HG03175 (cell line): Measurements from ENCODE around the gene ENTPD5.

Experiments
- ATAC-seq: cut with Tn5 transposase; IDR thresholded peaks from one replicate; pipeline ENCODE4 v1.9.1; 2021; ENCODE audit warnings: mild to moderate bottlenecking, moderate library complexity; ENCODE audit not compliant: unreplicated experiment

ENTPD5 gene, protein sequence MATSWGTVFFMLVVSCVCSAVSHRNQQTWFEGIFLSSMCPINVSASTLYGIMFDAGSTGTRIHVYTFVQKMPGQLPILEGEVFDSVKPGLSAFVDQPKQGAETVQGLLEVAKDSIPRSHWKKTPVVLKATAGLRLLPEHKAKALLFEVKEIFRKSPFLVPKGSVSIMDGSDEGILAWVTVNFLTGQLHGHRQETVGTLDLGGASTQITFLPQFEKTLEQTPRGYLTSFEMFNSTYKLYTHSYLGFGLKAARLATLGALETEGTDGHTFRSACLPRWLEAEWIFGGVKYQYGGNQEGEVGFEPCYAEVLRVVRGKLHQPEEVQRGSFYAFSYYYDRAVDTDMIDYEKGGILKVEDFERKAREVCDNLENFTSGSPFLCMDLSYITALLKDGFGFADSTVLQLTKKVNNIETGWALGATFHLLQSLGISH

DNA sequence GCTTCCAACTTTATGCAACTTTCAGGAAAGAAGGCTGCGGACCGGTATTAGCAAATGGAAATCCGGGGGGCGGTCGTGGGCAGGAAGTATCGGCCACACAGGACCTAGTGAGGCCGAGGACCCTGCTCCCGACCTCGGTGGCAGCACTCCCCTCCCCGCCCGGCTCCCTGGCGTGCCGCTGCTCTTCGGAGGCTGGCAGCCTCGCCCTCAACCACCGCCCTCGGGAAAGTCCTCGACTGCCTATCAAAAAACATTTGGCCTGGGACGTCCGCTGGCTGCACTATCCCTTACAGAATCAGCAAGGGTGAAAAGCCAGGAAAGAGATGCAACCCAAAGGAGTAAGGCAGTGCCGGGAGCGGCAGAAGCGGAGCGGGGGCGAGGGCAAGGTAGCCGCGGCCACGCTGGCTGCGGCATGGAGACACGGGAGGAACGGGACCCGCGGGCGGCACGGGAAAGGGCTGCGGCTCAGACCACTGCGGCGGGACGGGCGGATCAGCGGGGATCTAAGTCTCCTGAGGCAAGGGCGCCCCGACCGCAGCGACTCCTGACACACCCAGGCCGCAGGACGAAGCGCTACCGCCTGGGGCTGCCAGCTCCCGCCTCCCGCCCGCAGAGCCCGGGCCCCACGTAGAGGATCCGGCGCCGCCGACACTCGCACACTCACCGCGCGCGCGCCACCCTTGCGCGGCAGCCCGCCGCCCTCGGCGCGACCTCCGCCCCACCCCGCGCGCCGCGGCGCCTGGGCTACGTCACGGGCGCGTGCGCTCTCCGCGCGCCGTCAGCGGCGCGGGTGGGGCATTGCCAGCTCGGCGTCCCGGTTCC is at the start of gene ENTPD5, which contains the start of gene BBOF1:
ENTPD5 (minus strand) TSS at position 703 of the 822 bp plus-strand sequence. CDS start 31,186 bp downstream, outside the sequence.
BBOF1 (plus strand) TSS at position 764 of the 822 bp plus-strand sequence. CDS start 130 bp downstream, outside the sequence.
- peak; percentile 91 for ATAC-seq

- ATAC-seq: no peak
Observed at GRCh38 chr14:74065746-74066575, 46.9 kb upstream of the ENTPD5 start.

GRCh38 chr14:74064883-74065282 is 45.8 kb upstream of the ENTPD5 start:
- no peak for ATAC-seq

DNA sequence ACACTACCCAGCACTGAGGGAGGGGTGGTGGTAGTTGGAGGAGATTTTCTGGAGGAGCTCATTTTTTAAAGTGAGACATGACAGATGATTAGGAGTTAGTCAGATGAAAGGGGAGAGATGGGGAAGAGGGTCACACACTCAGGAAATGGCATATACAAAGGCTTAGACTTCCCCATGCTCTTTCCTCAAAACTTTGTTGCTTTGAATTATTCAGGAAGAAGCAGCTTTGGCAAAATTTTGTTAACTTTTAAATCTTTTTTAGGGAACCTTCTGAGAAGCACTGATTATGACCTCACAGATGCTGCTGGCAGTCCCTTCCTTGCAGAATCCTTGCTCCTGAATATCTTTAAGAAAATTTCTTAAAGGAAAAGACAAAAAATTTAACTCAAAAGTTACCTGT is 45.3 kb upstream of the ENTPD5 start:
- ATAC-seq: no peak

DNA sequence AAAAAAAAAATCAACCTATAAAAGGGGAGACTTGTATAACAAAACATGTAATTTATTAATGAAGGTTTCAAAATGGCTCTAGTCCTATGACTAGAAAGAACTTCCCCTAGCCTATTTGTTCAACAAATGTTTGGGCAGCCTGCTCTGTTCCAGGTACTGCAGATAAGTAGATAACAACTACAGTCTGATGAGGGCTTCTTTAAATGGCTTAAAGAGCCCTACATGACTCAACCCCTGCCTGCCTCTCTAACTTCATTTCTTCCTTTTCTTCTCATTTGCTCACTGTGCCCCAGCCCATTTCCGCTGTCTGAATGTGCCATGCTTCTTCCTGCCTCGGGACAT is 43.7 kb upstream of the ENTPD5 start:
- ATAC-seq: no peak

GRCh38 chr14:74049876-74050495 is 30.9 kb upstream of the ENTPD5 start:
- no peak for ATAC-seq

- no peak for ATAC-seq
Observed at GRCh38 chr14:74048281-74048680, 29.2 kb upstream of the ENTPD5 start.

GRCh38 chr14:74045522-74045921 is 26.4 kb upstream of the ENTPD5 start:
- no peak for ATAC-seq

DNA sequence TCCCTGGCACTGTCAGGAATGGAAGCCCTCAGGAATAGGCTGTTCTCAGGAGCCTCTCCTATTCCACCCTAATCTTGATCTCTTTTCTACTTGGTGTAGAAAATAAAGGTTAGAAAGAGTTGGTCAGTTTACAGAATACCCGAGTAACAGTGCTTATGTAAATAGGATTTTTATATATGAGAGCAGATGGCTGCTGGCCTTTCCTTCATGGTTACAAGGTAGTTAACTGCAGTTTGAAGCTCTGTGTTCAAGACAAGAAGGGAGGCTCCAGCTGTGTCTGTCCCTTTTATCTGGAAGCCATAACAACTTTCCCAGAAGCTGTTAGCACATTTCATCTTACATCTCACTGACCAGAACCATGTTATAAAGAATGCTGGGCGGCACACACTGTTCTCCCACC is 23.2 kb upstream of the ENTPD5 start:
- no peak for ATAC-seq

DNA sequence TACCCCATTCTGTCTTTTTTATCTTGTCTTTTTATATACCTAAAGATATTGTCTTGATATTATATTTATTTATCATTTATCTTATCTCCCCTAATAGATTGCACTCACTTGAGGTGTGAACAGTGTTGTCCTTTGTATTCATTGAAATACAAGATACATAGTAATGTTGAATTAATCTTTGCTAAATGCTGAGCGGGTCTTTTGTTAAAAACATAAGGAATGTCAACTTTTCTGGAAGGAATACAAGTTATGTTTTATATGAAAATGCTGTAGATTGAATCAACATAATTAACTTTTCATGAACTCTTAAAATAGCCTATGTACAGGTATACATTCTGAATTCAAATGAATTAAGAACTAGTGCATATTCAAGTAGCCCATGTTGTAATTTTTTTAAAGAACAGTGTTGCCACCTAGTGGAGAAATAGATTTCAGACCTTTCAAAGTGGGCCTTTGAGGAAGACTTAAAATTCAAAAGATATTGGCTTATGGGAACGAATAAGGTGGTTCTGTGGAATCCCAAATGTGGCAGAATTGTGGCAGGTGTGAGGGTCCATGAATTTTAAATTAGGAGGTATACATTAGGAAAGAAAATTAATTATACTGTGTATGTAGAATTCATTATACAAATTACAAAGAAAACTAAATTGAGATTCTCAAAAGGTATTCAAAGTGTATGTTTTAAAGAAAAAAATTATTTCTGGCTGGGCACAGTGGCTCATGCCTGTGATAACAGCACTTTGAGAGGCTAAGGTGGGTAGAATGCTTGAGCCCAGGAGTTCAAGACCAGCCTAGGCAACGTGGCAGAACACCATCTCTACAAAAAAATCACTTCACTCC is 19.2 kb upstream of the ENTPD5 start:
- ATAC-seq: no peak

DNA sequence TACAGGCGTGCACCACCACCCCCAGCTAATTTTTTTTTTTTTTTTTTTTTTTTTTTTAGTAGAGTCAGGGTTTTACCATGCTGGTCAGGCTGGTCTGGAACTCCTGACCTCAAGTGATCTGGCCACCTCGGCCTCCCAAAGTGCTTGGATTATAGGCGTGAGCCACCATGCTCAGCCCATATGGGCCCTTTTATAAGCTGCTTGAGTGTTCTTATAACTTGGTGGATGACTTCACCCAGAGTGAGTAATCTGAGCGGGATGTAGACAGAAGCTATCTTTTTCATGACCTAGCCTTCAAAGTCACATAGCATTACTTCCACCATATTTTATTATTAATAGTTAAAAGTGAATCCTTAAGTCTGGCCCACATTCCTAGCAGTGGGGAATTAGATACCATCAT is 16.5 kb upstream of the ENTPD5 start:
- ATAC-seq: no peak

DNA sequence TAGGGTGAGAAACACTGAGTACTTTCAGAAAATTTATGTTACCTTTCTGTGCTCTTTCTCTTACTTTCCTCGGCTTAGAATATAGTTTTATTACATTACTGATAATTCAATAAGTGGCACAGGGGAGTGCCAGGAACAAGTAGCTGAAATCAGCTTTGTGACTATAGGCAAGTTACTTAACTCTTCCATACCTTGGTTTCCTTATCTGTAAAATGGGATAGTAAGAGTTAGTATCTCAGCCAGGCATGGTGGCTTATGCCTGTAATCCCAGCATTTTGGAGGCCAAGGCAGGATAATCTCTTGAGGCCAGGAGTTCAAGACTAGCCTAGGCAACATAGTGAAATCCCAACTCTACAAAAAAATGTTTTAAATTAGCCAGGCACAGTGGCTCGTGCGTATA is 15.5 kb upstream of the ENTPD5 start:
- no peak for ATAC-seq

- ATAC-seq: no peak
Observed at GRCh38 chr14:74029136-74029535, 10.0 kb upstream of the ENTPD5 start.

GRCh38 chr14:74022346-74022745 is 3.3 kb upstream of the ENTPD5 start:
- no peak for ATAC-seq

GRCh38 chr14:74019408-74020137 is 485 bp upstream of the ENTPD5 start:
- ATAC-seq: peak; percentile 4

DNA sequence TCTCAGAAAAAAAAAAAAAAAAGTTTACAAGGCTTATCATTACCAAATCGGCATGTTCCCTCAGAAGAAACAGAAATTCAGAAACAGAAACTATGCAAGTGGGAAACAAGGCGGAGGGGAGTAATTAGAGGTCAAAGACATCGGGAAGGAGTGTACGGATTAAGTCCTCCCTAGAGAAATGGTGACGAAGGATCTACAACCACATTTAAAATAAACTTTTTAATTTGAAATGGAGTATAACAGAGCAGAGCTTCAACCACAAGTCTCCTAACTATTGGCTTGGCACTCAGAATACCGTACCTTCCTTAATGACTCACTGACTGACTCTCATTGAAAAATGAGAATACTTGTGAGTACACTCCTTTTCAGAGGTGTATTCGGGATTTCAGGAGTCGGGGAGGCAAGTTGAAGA is 908 bp downstream of the ENTPD5 start:
- ATAC-seq: peak; percentile 6

- no peak for ATAC-seq
Observed at GRCh38 chr14:74015963-74016362, 3.1 kb downstream of the ENTPD5 start.

DNA sequence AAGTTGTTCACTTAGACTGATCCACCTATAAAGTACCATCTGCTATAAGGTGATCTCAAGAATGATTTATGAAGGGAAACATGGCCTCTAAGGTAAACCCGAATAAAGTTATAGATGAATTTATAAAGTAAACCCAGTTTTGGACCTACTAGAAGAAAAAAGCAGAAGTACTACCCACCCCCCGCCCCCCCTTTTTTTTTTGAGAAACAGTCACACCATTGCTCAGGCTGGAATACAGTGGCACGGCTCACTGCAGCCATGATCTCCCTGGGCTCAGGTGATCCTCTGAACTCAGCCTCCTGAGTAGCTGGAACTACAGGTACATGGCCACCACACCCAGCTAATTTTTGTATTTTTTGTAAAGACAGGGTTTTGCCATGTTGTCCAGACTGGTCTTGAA is 3.9 kb downstream of the ENTPD5 start:
- no peak for ATAC-seq

GRCh38 chr14:74014299-74014698 is 4.8 kb downstream of the ENTPD5 start:
- ATAC-seq: no peak
